Fibroblast of mammary gland (primary cell): ENCODE measurements around the gene SLC25A28.
A peak's percentile ranks its signal among the peaks of the same experiment; 100 is the strongest.

Experiments used
- DNase-seq: peaks from one replicate; pipeline ENCODE4 v3.0.0-alpha.2; 2010; ENCODE audit warnings: low read depth
- H3K4me3 ChIP-seq: 2 replicates; pipeline ENCODE4 v1.5.1; 2011; ENCODE audit warnings: low read depth, mild to moderate bottlenecking, low read length, moderate library complexity; ENCODE audit not compliant: control insufficient read depth
- CTCF ChIP-seq: conservative IDR thresholded peaks from 2 replicates; pipeline ENCODE4 v1.5.1; 2011; ENCODE audit warnings: low read depth, low read length, inconsistent platforms; ENCODE audit not compliant: control insufficient read depth, insufficient read depth

SLC25A28 gene

GRCh38 chr10:99617696-99618095 is 2.5 kb downstream of the SLC25A28 start:
- TF ChIP-seq CTCF = no peak
- no peak for DNase-seq
- H3K4me3 ChIP-seq = peak overlapping the region; percentile 95

- DNase-seq = no peak
- no peak for TF ChIP-seq CTCF
- no peak overlapping the region for H3K4me3 ChIP-seq
These were observed 4.8 kb downstream of the SLC25A28 start for GRCh38 chr10:99615426-99615825.

GRCh38 chr10:99612167-99612831 is 7.9 kb downstream of the SLC25A28 start:
- TF ChIP-seq CTCF = peak; percentile 88
- H3K4me3 ChIP-seq = no peak overlapping the region
- DNase-seq = peak; percentile 69

- no peak overlapping the region for H3K4me3 ChIP-seq
- DNase-seq = no peak
- no peak for TF ChIP-seq CTCF
These were observed 8.9 kb downstream of the SLC25A28 start for GRCh38 chr10:99611326-99611725.

GRCh38 chr10:99610221-99610620 is 10.0 kb downstream of the SLC25A28 start:
- H3K4me3 ChIP-seq = no peak overlapping the region
- no peak for DNase-seq
- no peak for TF ChIP-seq CTCF

- no peak for DNase-seq
- no peak for TF ChIP-seq CTCF
- H3K4me3 ChIP-seq = no peak overlapping the region
These were observed 11.1 kb downstream of the SLC25A28 start for GRCh38 chr10:99609186-99609585.

- DNase-seq = peak; percentile 19
- H3K4me3 ChIP-seq = no peak overlapping the region
- no peak for TF ChIP-seq CTCF
These were observed 14.9 kb downstream of the SLC25A28 start for GRCh38 chr10:99605351-99605750.
